WERI-Rb-1 (cell line): Measurements from ENCODE around the gene P2RX6.

ENCODE experiments used
- DNase-seq: peaks from one replicate; pipeline ENCODE4 v3.0.0-alpha.2; 2020
- H3K27ac ChIP-seq: fragments of 250-450 bp; sonication (Bioruptor Pico); 2 replicates; pipeline ENCODE4 v1.5.1; 2020; ENCODE audit warnings: mild to moderate bottlenecking, moderate library complexity
- H3K27me3 ChIP-seq: fragments of 250-450 bp; sonication (Bioruptor Pico); 2 replicates; pipeline ENCODE4 v1.5.1; 2021; ENCODE audit warnings: mild to moderate bottlenecking, low read depth, moderate library complexity; ENCODE audit not compliant: insufficient read depth, severe bottlenecking
- H3K36me3 ChIP-seq: fragments of 250-450 bp; sonication (Bioruptor Pico); 2 replicates; pipeline ENCODE4 v1.5.1; 2020; ENCODE audit warnings: mild to moderate bottlenecking, moderate library complexity
- H3K4me3 ChIP-seq: 2 replicates; pipeline ENCODE4 v1.5.1; 2011; ENCODE audit warnings: low read depth, mild to moderate bottlenecking, control low read depth, low read length
- H3K9me3 ChIP-seq: fragments of 250-450 bp; sonication (Bioruptor Pico); 2 replicates; pipeline ENCODE4 v1.5.1; 2021; ENCODE audit warnings: mild to moderate bottlenecking, moderate library complexity; ENCODE audit not compliant: severe bottlenecking
- TF ChIP-seq, protein P1 (sequence below): IDR thresholded peaks from 2 replicates; pipeline ENCODE4 v1.5.1; 2011; ENCODE audit warnings: low read depth, mild to moderate bottlenecking, control low read depth, inconsistent platforms, low read length

The P2RX6 gene

GRCh38 chr22:20987375-20987774, 27.6 kb upstream of the P2RX6 start:
- H3K36me3 ChIP-seq = peaks cover 23% of the 10 kb centered on the region
- H3K4me3 ChIP-seq = no peak overlapping the region
- no peaks in the 10 kb centered on the region for H3K9me3 ChIP-seq
- DNase-seq = no peak
- no peaks in the 10 kb centered on the region for H3K27me3 ChIP-seq
- H3K27ac ChIP-seq = no peak overlapping the region
- TF ChIP-seq, protein P1, sequence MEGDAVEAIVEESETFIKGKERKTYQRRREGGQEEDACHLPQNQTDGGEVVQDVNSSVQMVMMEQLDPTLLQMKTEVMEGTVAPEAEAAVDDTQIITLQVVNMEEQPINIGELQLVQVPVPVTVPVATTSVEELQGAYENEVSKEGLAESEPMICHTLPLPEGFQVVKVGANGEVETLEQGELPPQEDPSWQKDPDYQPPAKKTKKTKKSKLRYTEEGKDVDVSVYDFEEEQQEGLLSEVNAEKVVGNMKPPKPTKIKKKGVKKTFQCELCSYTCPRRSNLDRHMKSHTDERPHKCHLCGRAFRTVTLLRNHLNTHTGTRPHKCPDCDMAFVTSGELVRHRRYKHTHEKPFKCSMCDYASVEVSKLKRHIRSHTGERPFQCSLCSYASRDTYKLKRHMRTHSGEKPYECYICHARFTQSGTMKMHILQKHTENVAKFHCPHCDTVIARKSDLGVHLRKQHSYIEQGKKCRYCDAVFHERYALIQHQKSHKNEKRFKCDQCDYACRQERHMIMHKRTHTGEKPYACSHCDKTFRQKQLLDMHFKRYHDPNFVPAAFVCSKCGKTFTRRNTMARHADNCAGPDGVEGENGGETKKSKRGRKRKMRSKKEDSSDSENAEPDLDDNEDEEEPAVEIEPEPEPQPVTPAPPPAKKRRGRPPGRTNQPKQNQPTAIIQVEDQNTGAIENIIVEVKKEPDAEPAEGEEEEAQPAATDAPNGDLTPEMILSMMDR = no peak

GRCh38 chr22:20988573-20989322, 26.2 kb upstream of the P2RX6 start:
- no peaks in the 10 kb centered on the region for H3K27me3 ChIP-seq
- peaks cover 32% of the 10 kb centered on the region for H3K36me3 ChIP-seq
- peak overlapping the region; percentile 25; the same call in 1 of the 2 replicates for H3K27ac ChIP-seq
- H3K4me3 ChIP-seq = no peak overlapping the region
- TF ChIP-seq, protein P1 = no peak
- no peaks in the 10 kb centered on the region for H3K9me3 ChIP-seq
- DNase-seq = no peak

DNA sequence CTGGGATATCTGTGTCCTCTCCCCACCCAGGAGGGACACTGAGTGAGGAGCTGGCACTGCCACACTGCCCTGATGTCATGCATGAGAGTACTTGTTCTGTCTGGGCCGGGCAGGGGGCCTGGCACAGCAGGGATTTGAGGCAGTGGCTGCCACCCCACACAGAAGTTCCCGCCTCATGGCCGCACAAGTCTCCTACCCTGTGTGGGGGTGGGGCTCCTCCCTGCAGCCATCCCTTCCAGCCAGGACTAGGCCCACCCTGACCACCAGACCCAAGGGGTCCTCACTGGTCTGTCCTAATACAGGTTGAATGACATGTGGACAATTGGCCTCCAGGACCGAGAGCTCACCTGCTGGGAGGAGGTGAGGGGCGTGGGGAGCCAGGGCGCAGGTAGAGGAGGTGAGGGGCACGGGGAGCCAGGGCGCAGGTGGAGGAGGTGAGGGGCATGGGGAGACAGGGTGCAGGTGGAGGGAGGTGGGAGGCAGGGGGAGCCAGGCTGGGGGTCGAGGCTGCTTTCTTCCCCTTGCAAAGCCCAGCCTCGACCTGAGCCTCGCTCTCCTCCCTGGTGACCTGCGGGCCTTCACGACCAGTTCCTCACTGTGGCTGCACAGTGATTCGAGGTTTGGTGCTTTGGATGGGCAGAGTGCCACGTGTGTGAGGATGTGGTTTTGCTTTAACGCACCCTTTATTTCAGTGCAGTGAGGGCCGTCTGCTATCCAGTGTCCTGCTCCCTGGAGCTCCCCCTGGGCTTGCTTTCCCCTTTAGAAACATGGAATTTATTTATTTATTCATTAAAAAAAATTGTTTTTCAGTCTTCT, 25.4 kb upstream of the P2RX6 start:
- H3K27ac ChIP-seq = no peak overlapping the region
- TF ChIP-seq, protein P1 = no peak
- peaks cover 29% of the 10 kb centered on the region for H3K36me3 ChIP-seq
- no peaks in the 10 kb centered on the region for H3K9me3 ChIP-seq
- no peak overlapping the region for H3K4me3 ChIP-seq
- H3K27me3 ChIP-seq = no peaks in the 10 kb centered on the region
- DNase-seq = no peak

DNA sequence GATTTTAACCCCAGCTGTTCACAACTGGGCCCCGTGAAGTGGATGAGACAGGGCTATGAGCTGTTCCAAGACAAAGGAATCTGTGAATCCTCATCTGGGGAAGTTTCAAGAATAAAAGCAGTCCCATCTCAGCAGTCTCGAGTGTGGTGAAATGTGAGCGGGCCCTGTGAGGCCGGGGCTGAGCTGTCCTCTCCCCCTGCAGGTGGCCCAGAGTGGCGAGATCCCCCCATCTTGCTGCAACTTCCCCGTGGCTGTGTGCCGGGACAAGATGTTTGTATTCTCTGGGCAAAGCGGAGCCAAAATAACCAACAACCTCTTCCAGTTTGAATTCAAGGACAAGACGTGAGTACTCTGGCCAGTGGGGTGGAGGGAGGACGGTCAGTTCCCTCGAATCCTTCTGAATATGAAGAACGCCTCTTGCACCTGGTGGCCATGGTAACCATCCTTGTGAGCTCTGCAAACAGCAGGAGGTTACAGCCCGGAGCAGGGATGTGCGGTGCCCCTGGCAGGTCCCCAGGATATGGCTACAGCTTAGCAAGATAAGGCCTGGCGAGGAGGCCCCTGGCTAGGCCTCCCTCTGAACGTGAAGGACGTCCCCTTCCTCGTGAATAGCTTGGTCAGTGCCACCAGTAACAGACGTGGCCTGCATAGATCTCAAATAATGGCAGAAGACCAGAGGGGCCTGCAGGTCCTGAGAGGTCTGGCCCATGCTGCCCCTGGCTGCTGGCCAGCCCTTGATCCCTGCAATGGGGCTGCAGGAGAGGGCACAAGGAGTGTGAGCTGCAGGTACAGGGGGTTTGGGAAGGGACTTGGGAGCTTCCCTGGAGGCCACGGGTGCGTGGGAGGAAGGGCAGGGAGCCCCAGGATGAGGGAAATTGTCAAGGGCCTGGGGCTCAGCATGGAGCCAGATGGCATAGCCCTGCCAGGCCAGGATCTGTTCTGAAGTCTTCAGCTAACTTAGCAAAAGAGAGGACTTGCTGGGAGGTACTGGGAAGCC, 24.5 kb upstream of the P2RX6 start:
- Histone ChIP-seq H3K36me3 (peaks cover 29% of the 10 kb centered on the region), H3K27ac (no peak overlapping the region), H3K4me3 (no peak overlapping the region), H3K27me3 (no peaks in the 10 kb centered on the region), H3K9me3 (no peaks in the 10 kb centered on the region)
- no peak for DNase-seq
- TF ChIP-seq, protein P1 = no peak

DNA sequence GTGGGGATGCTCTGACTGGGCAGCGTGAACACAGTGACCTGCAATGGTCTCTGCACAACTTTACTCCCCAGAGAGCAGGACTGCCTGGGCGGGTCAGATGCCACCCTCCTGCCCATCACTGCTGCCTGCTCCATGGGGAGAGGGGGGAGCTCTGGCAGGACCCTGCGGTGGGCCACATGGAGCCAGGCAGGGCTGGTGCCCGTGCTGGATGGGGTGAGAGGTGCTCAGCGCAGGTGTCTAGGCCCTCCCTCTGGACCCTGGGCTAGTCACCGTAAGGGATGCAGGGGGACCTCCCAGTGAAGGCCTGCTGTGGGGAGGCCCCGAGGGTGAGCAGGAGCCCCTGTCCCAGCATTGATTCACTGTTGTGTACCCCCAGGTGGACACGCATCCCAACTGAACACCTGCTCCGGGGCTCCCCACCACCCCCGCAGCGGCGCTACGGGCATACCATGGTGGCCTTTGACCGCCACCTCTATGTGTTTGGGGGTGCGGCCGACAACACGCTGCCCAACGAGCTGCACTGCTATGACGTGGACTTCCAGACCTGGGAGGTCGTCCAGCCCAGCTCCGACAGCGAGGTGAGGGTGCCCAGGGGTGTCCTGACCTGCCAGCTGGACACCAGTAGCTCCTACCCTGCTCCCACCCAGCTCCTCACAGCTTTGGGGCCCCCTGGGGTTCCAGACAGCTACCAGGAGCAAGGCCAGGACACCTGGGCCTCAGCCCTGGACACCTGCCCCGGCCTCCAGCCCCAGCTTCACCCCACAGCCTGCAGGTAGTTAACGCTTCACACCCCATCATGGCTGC, 23.5 kb upstream of the P2RX6 start:
- TF ChIP-seq, protein P1 = no peak
- Histone ChIP-seq H3K4me3 (no peak overlapping the region), H3K9me3 (no peaks in the 10 kb centered on the region), H3K36me3 (peaks cover 27% of the 10 kb centered on the region), H3K27me3 (no peaks in the 10 kb centered on the region), H3K27ac (no peak overlapping the region)
- no peak for DNase-seq
